Activated CD4-positive, alpha-beta T cell treated with anti-CD3 and anti-CD28 coated beads, Interleukin-2, amount 50 U/mL, for 48 hours (primary cell): ENCODE results near the gene AKAP11.

Experiments used
- DNase-seq, 2 experiments: peaks; one replicate each; pipeline ENCODE4 v3.0.0-alpha.2; 2020

Gene AKAP11

GRCh38 chr13:42345367-42345766 lies 73.4 kb downstream of the AKAP11 start:
- no peak for DNase-seq

- no peak for DNase-seq
Measured at GRCh38 chr13:42348576-42348975, 76.6 kb downstream of the AKAP11 start.

GRCh38 chr13:42350141-42350540 lies 78.2 kb downstream of the AKAP11 start:
- DNase-seq = no peak

- peak; percentile 37 to 52 for DNase-seq
Measured at GRCh38 chr13:42354241-42355091, 82.5 kb downstream of the AKAP11 start.

DNA sequence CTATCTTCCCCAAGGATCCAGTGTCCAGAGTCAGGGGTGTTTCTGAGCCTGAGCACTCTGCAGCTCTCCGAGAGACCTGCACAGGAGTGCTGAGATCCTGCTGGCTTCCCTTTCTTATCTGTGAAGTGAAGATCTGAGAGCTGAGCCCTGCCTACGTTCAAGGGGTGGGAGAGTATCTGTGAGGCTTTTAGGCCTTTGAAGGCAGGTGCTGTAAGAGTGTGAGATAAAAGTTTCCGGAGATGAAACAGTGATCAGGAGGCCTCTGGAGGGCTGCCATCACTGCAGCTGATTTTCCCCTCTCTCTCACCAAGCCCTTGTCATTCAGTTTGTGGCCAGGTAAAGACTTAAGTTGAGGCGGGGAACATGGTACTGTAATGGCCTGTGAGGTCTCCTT lies 83.1 kb downstream of the AKAP11 start:
- DNase-seq = peak; percentile 59 to 71

GRCh38 chr13:42355491-42356183 lies 83.7 kb downstream of the AKAP11 start:
- peak in 1 of 2 experiments; percentile 32 for DNase-seq

GRCh38 chr13:42356184-42356575 lies 84.2 kb downstream of the AKAP11 start:
- DNase-seq = peak in 1 of 2 experiments; percentile 40

DNA sequence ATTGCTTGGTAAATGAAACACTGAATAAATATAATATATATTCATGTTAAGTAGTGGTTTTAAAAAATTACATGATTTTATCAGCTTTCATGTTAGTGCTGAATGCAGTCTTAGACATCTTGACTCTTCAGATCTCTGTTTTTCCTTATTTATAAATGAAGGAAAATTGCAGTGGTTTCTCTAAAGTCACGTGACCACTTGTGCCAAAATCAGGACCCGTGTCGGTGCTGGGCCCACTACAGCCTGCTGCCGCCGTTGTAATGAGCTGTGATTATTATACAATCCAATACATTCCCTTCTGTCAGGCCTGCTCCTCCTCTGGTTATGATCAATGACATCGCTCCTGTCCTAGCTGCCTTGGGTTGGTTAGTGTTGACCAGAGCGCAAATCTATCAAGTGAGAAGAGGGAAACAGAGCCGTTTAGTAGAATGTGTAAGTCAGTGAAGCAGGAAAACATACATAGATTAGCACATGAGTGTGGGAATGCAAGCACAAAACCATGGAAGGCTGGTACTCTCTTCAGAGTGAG lies 88.2 kb downstream of the AKAP11 start:
- DNase-seq = no peak

- no peak for DNase-seq
Measured at GRCh38 chr13:42361701-42362100, 89.7 kb downstream of the AKAP11 start.

- no peak for DNase-seq
Measured at GRCh38 chr13:42363941-42364612, 92.1 kb downstream of the AKAP11 start.

DNA sequence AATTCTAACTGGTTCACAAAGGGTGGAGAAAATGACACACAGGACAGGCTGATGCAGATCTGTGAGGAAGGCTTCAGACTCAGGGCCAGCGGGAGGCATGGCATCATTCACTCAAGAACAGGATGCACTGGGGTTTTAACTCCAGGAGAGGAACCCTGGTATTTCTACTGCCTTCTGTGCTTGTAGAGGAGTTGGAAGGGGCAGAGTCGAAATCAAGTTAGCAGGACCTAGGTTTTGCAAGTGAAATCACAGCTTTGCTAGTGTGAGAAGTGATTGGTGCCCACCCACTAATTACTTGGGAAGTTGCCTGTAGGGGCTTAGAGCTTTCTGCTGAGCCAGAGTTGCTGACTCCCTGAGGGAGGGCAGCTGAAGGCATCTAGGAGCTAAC lies 92.7 kb downstream of the AKAP11 start:
- no peak for DNase-seq

- no peak for DNase-seq
Measured at GRCh38 chr13:42367831-42368230, 95.9 kb downstream of the AKAP11 start.

DNA sequence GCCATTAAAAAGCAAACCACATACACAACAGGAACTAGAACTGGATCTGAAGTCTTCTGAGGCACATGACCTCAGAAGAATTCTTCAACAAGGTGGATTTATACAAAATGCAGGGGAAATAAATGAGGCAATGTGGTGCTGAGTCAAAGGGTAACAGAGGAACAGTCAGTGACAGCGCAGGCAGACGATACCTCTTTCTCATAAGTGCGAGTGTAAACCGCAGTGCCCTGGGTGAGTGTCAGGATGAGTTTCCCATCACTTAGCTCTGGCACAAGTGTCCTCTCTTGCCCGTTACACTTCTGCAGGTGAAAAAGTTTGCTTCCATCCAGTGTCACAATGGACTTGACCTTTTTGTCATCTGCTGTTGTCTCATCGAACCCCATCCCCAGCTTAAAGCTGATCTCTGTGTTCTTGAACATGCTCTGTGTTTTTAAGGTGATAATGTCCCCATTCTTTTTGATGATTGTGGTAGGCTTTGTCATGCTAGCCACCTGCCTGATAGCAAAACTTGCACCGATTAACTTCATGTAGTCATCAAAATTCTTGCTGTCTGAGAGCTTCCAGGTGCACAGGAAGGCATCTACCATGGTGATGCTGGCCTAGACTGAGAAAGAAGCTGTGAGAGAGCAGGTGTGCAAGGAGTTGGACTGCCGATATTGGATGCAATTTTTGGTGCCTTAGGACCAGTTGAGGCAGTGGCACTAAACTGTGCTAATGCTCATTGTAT lies 97.3 kb downstream of the AKAP11 start:
- DNase-seq = peak; percentile 43 to 69

DNA sequence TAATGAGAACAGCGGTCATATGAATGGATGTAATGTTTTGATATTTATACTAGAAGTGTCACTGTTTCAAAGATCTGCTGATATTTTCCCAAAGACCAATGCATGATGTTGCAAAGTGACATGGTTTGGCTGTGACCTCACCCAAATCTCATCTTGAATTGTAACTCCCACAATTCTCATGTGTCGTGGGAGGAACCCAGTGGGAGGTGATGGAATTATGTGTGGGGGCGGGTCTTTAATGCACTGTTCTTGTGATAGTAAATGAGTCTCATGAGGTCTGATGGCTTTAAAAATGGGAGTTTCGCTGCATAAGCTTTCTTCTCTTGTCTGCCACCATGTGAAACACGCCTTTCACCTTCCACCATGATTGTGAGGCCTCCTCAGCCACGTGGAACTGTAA lies 98.3 kb downstream of the AKAP11 start:
- no peak for DNase-seq
